Measurements from ENCODE around the gene TRIP10. TPM values are rescaled to one million over a fixed set of nuclear protein-coding genes. Genes with fewer than 3 reads are reported as not detected.
A peak's percentile ranks its signal among the peaks of the same experiment; 100 is the strongest.

TRIP10 gene
- total and polyA plus RNA-seq, 2 of the 8 experiments (the other 6 are each of a cell fraction or from before 2014, with no cell fraction given), result 27.8 to 69.5 TPM

DNA sequence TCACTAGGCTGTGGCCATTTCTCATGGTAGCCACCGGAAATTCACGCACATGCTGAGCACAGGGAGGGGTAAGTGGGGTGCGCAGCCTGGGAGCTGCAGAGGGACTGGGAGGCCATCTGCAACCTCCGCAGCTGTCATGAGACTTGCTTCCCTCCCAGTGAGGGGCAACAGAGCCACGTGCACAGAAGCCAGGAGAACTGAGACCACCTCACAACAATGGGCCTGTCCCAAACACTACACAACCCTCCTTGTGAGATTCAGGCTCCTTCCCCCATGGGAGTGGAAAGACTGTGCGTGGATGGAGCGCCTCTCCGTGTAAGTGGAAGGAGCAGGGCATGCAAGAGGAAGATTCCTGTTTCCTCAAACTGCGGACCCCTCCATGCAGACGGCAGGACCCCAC lies 27.9 kb upstream of the TRIP10 start:
- Histone ChIP-seq H3K23me2 (ENCODE audit: low read depth, low read length) (peaks cover 9% of the 10 kb centered on the region), H3K23ac (ENCODE audit: insufficient read length) (no peak overlapping the region), H2AFZ (ENCODE audit: low read length) (no peak overlapping the region), H3K79me1 (ENCODE audit: low read depth, low read length) (no peaks in the 10 kb centered on the region), H2BK15ac (ENCODE audit: low read length) (peak overlapping the region; percentile 46; the same call in 1 of the 2 replicates), H3K79me2 (ENCODE audit: control insufficient read depth in 1 of 2, insufficient read depth in 2 of 2, low read length in 2 of 2) (no peaks in the 10 kb centered on the region), H2BK5ac (ENCODE audit: low read depth, low read length) (no peak overlapping the region), H2BK12ac (ENCODE audit: low read depth, low read length) (no peak overlapping the region), H2AK5ac (ENCODE audit: low read depth, low read length) (peak overlapping the region; percentile 54; the same call in 1 of the 2 replicates), H3K56ac (replicated peaks; ENCODE audit: insufficient read length, low read depth, low read length) (no peak overlapping the region), H3K4me1 (replicated peaks in 1 of 4; ENCODE audit: control insufficient read depth in 3 of 4, insufficient read depth in 4 of 4, low read length in 3 of 4) (peaks cover 0 to 12% (median 2%) of the 10 kb centered on the region in 4 experiments; a peak in 4 of 7 replicates), H4K20me1 (replicated peaks in 1 of 2; ENCODE audit: control insufficient read depth in 1 of 2, insufficient read depth in 2 of 2, low read length in 2 of 2) (no peaks in the 10 kb centered on the region), H3K36me3 (ENCODE audit: control insufficient read depth in 2 of 4, insufficient read depth in 4 of 4, low read length in 3 of 4) (no peaks in the 10 kb centered on the region), H3K27ac (ENCODE audit: low read depth, low read length) (no peak overlapping the region), H3K4me2 (ENCODE audit: insufficient read depth in 1 of 2, low read depth in 2 of 2, low read length in 2 of 2) (no peak overlapping the region; a peak in 1 of 4 replicates), H2BK120ac (replicated peaks; ENCODE audit: low read depth, low read length) (no peak overlapping the region), H4K8ac (ENCODE audit: extremely low read depth, insufficient read depth, low read length) (no peak overlapping the region), H3K9me3 (ENCODE audit: insufficient read depth in 2 of 2, low read depth in 1 of 2, low read length in 1 of 2) (no peaks in the 10 kb centered on the region), H3K4me3 (ENCODE audit: extremely low read depth in 1 of 4, insufficient read depth in 2 of 4, low read depth in 3 of 4, low read length in 4 of 4) (no peak overlapping the region), H2BK20ac (ENCODE audit: low read length) (no peak overlapping the region), H3K14ac (ENCODE audit: insufficient read length) (no peak overlapping the region), H4K5ac (ENCODE audit: insufficient read length, low read depth, low read length) (no peak overlapping the region), H3K9ac (replicated peaks in 1 of 4; ENCODE audit: extremely low read depth in 1 of 4, low read depth in 3 of 4, low read length in 3 of 4) (no peak overlapping the region), H4K91ac (replicated peaks; ENCODE audit: insufficient read length, low read length) (no peak overlapping the region), H3K4ac (replicated peaks; ENCODE audit: insufficient read length, low read depth, low read length) (no peak overlapping the region), H3K27me3 (replicated peaks in 1 of 4; ENCODE audit: control insufficient read depth in 3 of 4, extremely low read depth in 1 of 4, insufficient read depth in 3 of 4, low read length in 3 of 4) (peaks cover 0 to 22% (median 18%) of the 10 kb centered on the region in 4 experiments; a peak in 6 of 7 replicates), H3K18ac (ENCODE audit: extremely low read depth, low read length) (no peak overlapping the region)
- no peak for FAIRE-seq
- CTCF ChIA-PET (ENCODE audit: partially characterized antibody), result interaction anchor here (1.1 kb wide), 1 partner anchor 24 kb away, joined by 3 read pairs; no protein-coding TSS in a partner anchor
- POLR2A ChIA-PET (ENCODE audit: partially characterized antibody), result no interaction called here
- 88% methylated on average over 10 of the region's 10 CpGs; no CpG with 5 or more reads in 1 of the 2 experiments for WGBS, 2 experiments (ENCODE audit: extremely low coverage in 1 of 2, insufficient coverage in 1 of 2, insufficient read length in 1 of 2, insufficient replicate concordance in 2 of 2, low coverage in 1 of 2, low lambda C conversion rate in 2 of 2, missing lambda C conversion rate in 1 of 2)
- DNase-seq (ENCODE audit: low read depth in 1 of 2, low spot score in 2 of 2), result no peak
- TF ChIP-seq RBBP5 (IDR thresholded peaks at IDR 0.05; ENCODE audit: borderline replicate concordance, low read depth, low read length) (no peak), EP300 (IDR thresholded peaks at IDR 0.05; ENCODE audit: borderline replicate concordance in 1 of 2, low read depth in 2 of 2, low read length in 2 of 2) (no peak), GABPA (IDR thresholded peaks at IDR 0.05; ENCODE audit: borderline replicate concordance, insufficient read depth, low read length) (no peak)
